Smooth muscle cell (in vitro differentiated cells): ENCODE data around the gene CD320. TPM values are rescaled to one million over a fixed set of nuclear protein-coding genes. Genes with fewer than 3 reads are reported as not detected.
"Not testable (repeated sequence)": the region's sequence is repeated elsewhere in the genome, so short reads cannot be mapped to it uniquely, and the experiment has no call there.

Experiments
- DNase-seq: peaks from one replicate; lab custom pipeline; 2025; ENCODE audit not compliant: unreplicated experiment; lab: John Stamatoyannopoulos, UW
- H2AFZ ChIP-seq: fragments of 200-600 bp; sonication (generic); 2 replicates; pipeline ENCODE4 v1.6.0; 2016; ENCODE audit warnings: antibody characterized with exemption, low read depth, mild to moderate bottlenecking
- H3F3A ChIP-seq: fragments of 200-600 bp; sonication (generic); 2 replicates; pipeline ENCODE4 v1.6.0; 2017; ENCODE audit warnings: antibody characterized with exemption, low read depth
- H3K27ac ChIP-seq: fragments of 200-600 bp; sonication (generic); 2 replicates; pipeline ENCODE4 v1.5.1; 2016; ENCODE audit warnings: low read depth, mild to moderate bottlenecking
- H3K27me3 ChIP-seq: fragments of 200-600 bp; sonication (generic); 2 replicates; pipeline ENCODE4 v1.6.1; 2016; ENCODE audit warnings: low read depth, mild to moderate bottlenecking
- H3K36me3 ChIP-seq: fragments of 200-600 bp; sonication (generic); 2 replicates; pipeline ENCODE4 v1.5.1; 2016; ENCODE audit warnings: low read depth
- H3K4me1 ChIP-seq: fragments of 200-600 bp; sonication (generic); 2 replicates; pipeline ENCODE4 v1.5.1; 2016; ENCODE audit warnings: low read depth
- H3K4me2 ChIP-seq: fragments of 200-600 bp; sonication (generic); 2 replicates; pipeline ENCODE4 v1.6.0; 2016; ENCODE audit warnings: mild to moderate bottlenecking
- H3K4me3 ChIP-seq: fragments of 200-600 bp; sonication (generic); 2 replicates; pipeline ENCODE4 v1.5.1; 2016; ENCODE audit warnings: mild to moderate bottlenecking
- H3K79me2 ChIP-seq: fragments of 200-600 bp; sonication (generic); 2 replicates; pipeline ENCODE4 v1.6.0; 2016; ENCODE audit warnings: low read depth, mild to moderate bottlenecking
- H3K9ac ChIP-seq: fragments of 200-600 bp; sonication (generic); 2 replicates; pipeline ENCODE4 v1.6.0; 2016; ENCODE audit warnings: low read depth
- H3K9me3 ChIP-seq: fragments of 200-600 bp; sonication (generic); replicated peaks from 2 replicates; pipeline ENCODE4 v1.5.1; 2016; ENCODE audit warnings: low read depth
- H4K20me1 ChIP-seq: fragments of 200-600 bp; sonication (generic); 2 replicates; pipeline ENCODE4 v1.6.0; 2016; ENCODE audit warnings: low read depth
- WGBS: methylation state at CpG from one replicate; pipeline ENCODE4 v1.1.7; 2016; ENCODE audit warnings: low lambda C conversion rate; 5-methylcytosine and 5-hydroxymethylcytosine counted together
- polyA plus RNA-seq: library from polyadenylated mRNA; unstranded; fragments of >200 nt; fragmentation: Nextera tagmentation; extraction: Ambion mirVana; gene quantifications from 2 replicates; pipeline ENCODE4 v1.2.1, GENCODE V29; 2016
- total RNA-seq: library from RNA; depleted of rRNA; stranded (reverse); fragments of >200 nt; gene quantifications from 2 replicates; pipeline ENCODE4 v1.2.3, GENCODE V29; 2014
- TF ChIP-seq, protein P1 (sequence below): fragments of 200-600 bp; sonication (generic); IDR thresholded peaks from 2 replicates; pipeline ENCODE4 v1.5.1; 2017; ENCODE audit warnings: borderline replicate concordance, mild to moderate bottlenecking, antibody characterized with exemption; ENCODE audit not compliant: insufficient read depth, poor library complexity, severe bottlenecking

CD320 gene
- total and polyA plus RNA-seq, 2 experiments from 2014 or later = 23.8 to 42.7 TPM

DNA sequence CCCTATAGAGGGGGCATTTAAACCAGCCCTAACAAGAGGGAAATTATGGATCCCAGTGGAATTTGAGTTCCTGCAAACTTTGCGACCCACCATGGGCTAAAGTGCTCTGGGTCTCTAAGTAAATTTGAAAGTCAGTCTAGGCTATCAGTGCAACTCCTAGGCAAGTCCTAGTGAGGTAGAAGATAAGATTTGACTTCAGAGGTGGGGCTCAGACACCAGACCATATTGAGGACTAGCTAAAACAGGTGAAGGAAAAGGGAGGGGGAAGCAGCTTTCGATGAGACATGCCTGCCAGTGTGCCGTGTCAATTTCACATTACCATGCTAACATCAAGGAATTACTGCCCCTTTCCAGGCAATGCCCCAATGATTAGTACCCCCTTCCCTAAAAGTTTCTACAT, 38.4 kb downstream of the CD320 start:
- Histone ChIP-seq H2AFZ (no peak overlapping the region), H3K4me1 (no peaks in the 10 kb centered on the region), H3K4me3 (no peak overlapping the region), H3K36me3 (no peaks in the 10 kb centered on the region), H3K4me2 (no peak overlapping the region), H4K20me1 (no peaks in the 10 kb centered on the region), H3F3A (no peaks in the 10 kb centered on the region), H3K9ac (no peak overlapping the region), H3K27me3 (no peaks in the 10 kb centered on the region), H3K9me3 (no peaks in the 10 kb centered on the region), H3K27ac (no peak overlapping the region), H3K79me2 (no peaks in the 10 kb centered on the region)
- no peak for DNase-seq
- TF ChIP-seq, protein P1, sequence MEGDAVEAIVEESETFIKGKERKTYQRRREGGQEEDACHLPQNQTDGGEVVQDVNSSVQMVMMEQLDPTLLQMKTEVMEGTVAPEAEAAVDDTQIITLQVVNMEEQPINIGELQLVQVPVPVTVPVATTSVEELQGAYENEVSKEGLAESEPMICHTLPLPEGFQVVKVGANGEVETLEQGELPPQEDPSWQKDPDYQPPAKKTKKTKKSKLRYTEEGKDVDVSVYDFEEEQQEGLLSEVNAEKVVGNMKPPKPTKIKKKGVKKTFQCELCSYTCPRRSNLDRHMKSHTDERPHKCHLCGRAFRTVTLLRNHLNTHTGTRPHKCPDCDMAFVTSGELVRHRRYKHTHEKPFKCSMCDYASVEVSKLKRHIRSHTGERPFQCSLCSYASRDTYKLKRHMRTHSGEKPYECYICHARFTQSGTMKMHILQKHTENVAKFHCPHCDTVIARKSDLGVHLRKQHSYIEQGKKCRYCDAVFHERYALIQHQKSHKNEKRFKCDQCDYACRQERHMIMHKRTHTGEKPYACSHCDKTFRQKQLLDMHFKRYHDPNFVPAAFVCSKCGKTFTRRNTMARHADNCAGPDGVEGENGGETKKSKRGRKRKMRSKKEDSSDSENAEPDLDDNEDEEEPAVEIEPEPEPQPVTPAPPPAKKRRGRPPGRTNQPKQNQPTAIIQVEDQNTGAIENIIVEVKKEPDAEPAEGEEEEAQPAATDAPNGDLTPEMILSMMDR = no peak
- 94% methylated on average over 3 of the region's 3 CpGs for WGBS

DNA sequence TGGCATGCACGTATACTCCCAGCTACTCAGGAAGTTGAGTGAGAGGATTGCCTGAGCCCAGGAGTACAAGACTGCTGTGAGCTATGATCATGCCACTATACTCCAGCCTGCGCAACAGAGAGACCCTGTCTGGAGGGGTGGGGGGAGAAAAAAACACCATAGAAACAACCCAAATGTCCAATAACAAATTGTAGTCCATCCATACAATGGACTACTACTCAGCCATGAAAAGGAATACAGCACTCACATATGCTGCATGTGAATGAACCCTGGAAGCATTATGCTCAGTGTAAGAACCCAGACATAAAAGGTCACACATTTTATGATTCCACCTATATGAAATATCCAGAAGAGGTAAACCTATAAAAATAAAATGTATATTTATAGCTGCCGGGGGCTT, 42.3 kb downstream of the CD320 start:
- Histone ChIP-seq H3K4me3 (no peak overlapping the region), H3K36me3 (no peaks in the 10 kb centered on the region), H3K4me2 (no peak overlapping the region), H3K9ac (no peak overlapping the region), H3K27ac (no peak overlapping the region), H3K4me1 (no peaks in the 10 kb centered on the region), H3K27me3 (no peaks in the 10 kb centered on the region), H2AFZ (no peak overlapping the region), H3K79me2 (no peaks in the 10 kb centered on the region), H4K20me1 (no peaks in the 10 kb centered on the region), H3F3A (no peaks in the 10 kb centered on the region), H3K9me3 (no peaks in the 10 kb centered on the region)
- WGBS = 89% methylated on average over 3 of the region's 3 CpGs
- no peak for DNase-seq
- TF ChIP-seq, protein P1 = no peak

DNA sequence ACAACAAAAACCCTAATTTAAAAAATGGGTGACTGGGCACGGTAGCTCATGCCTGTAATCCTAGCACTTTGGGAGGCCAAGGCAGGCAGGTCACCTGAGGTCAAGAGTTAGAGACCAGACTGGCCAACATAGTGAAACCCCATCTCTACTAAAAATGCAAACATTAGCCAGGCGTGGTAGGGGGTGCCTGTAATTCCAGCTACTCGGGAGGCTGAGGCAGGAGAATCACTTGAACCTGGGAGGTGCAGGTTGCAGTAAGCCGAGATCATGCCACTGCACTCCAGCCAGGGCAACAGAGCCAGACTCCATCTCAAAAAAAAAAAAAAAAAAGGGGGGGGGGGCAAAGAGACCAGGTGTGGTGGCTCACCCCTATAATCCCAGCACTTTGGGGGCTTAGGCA, 43.9 kb downstream of the CD320 start:
- not testable (repeated sequence) for H3K79me2 ChIP-seq, H3K4me1 ChIP-seq, H3K4me3 ChIP-seq, H3F3A ChIP-seq, H3K9me3 ChIP-seq, H2AFZ ChIP-seq, H3K27me3 ChIP-seq, H3K27ac ChIP-seq, H3K4me2 ChIP-seq, H4K20me1 ChIP-seq, DNase-seq, H3K36me3 ChIP-seq, H3K9ac ChIP-seq
- 94% methylated on average over 4 of the region's 4 CpGs for WGBS

DNA sequence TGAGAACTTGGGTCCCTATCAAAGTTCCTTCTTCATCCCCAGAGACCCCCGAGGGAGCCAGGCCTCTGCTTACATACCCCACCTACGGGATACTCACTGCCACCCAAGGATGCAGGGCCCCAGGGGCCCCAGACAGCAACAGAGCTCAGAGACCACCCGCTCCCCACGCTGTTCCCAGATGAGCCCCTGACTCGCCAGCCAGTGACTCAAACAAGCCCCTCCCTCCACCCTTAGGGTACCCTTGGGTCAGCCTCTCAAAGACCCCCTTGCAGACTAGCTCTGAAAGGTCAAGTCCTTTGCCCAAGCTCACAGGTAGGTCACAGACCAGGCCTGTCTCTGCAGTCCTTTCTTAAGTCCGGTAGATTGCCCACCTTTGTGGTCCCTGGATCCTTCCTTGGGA, 45.7 kb downstream of the CD320 start:
- no peak overlapping the region for H3K4me3 ChIP-seq
- no peaks in the 10 kb centered on the region for H3F3A ChIP-seq
- no peak overlapping the region for H2AFZ ChIP-seq
- no peaks in the 10 kb centered on the region for H3K36me3 ChIP-seq
- H3K4me2 ChIP-seq = no peak overlapping the region
- H3K9me3 ChIP-seq = no peaks in the 10 kb centered on the region
- WGBS = 93% methylated on average over 6 of the region's 6 CpGs
- TF ChIP-seq, protein P1 = no peak
- H3K27ac ChIP-seq = no peak overlapping the region
- H3K79me2 ChIP-seq = no peaks in the 10 kb centered on the region
- no peaks in the 10 kb centered on the region for H3K4me1 ChIP-seq
- H4K20me1 ChIP-seq = no peaks in the 10 kb centered on the region
- no peak for DNase-seq
- H3K27me3 ChIP-seq = no peaks in the 10 kb centered on the region
- H3K9ac ChIP-seq = no peak overlapping the region
